ENCODE measurements around the gene PIPOX.

Gene PIPOX

GRCh38 chr17:29020576-29020975 lies 22.4 kb upstream of the PIPOX start:
- Histone ChIP-seq H3K9me3 (ENCODE audit: control insufficient read depth, insufficient read depth, low read length) (no peaks in the 10 kb centered on the region), H3K27ac (ENCODE audit: low read depth, low read length) (no peak overlapping the region), H3K27me3 (ENCODE audit: control insufficient read depth, low read length) (peaks cover 24% of the 10 kb centered on the region), H3K9me2 (replicated peaks; ENCODE audit: control insufficient read depth, low read length) (no peaks in the 10 kb centered on the region), H3K4me2 (ENCODE audit: low read length) (no peak overlapping the region; the same call in 1 of the 2 replicates), H3K79me2 (ENCODE audit: control insufficient read depth, low read length) (no peaks in the 10 kb centered on the region), H3K4me3 (ENCODE audit: low read length) (no peak overlapping the region), H3K4me1 (ENCODE audit: control insufficient read depth, low read length) (peaks cover 16% of the 10 kb centered on the region), H4K20me1 (ENCODE audit: control insufficient read depth, insufficient read depth, low read depth, low read length) (no peaks in the 10 kb centered on the region), H3F3A (ENCODE audit: control insufficient read depth, insufficient read depth) (no peaks in the 10 kb centered on the region), H3K36me3 (ENCODE audit: control insufficient read depth, low read length) (no peaks in the 10 kb centered on the region)
- TF ChIP-seq CTCF (IDR thresholded peaks at IDR 0.05; ENCODE audit: low read depth, low read length, poor library complexity, severe bottlenecking) (no peak), EZH2phosphoT487 (IDR thresholded peaks at IDR 0.05; ENCODE audit: borderline replicate concordance, low read length) (no peak)

GRCh38 chr17:29021226-29021625 lies 21.7 kb upstream of the PIPOX start:
- Histone ChIP-seq H3K27ac (ENCODE audit: low read depth, low read length) (no peak overlapping the region), H3F3A (ENCODE audit: control insufficient read depth, insufficient read depth) (no peaks in the 10 kb centered on the region), H3K36me3 (ENCODE audit: control insufficient read depth, low read length) (no peaks in the 10 kb centered on the region), H3K4me3 (ENCODE audit: low read length) (no peak overlapping the region), H3K4me1 (ENCODE audit: control insufficient read depth, low read length) (peaks cover 16% of the 10 kb centered on the region), H3K4me2 (ENCODE audit: low read length) (no peak overlapping the region), H3K79me2 (ENCODE audit: control insufficient read depth, low read length) (no peaks in the 10 kb centered on the region), H4K20me1 (ENCODE audit: control insufficient read depth, insufficient read depth, low read depth, low read length) (no peaks in the 10 kb centered on the region), H3K27me3 (ENCODE audit: control insufficient read depth, low read length) (peaks cover 24% of the 10 kb centered on the region), H3K9me3 (ENCODE audit: control insufficient read depth, insufficient read depth, low read length) (no peaks in the 10 kb centered on the region), H3K9me2 (replicated peaks; ENCODE audit: control insufficient read depth, low read length) (no peaks in the 10 kb centered on the region)
- TF ChIP-seq EZH2phosphoT487 (IDR thresholded peaks at IDR 0.05; ENCODE audit: borderline replicate concordance, low read length) (no peak), CTCF (IDR thresholded peaks at IDR 0.05; ENCODE audit: low read depth, low read length, poor library complexity, severe bottlenecking) (no peak)

DNA sequence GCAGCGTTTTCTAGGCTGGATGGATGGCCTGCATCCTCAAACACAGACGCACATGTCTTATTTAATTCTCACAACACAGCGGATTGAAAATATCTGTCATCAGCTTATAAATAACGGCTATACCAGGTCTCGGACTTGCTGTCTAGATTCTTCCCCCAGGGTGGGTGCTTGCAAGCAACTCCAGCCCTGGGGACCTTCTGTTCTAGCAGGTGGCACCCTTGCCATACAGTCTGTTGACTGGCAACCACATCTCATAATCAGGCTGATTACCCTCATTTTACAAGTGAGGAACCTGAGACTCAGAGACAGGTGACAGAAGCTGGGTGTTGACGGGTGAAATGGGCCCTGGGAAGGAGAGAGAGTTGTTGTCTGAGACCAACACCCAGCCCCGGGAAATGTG lies 20.9 kb upstream of the PIPOX start:
- Histone ChIP-seq H3K36me3 (ENCODE audit: control insufficient read depth, low read length) (no peaks in the 10 kb centered on the region), H3K9me3 (ENCODE audit: control insufficient read depth, insufficient read depth, low read length) (no peaks in the 10 kb centered on the region), H4K20me1 (ENCODE audit: control insufficient read depth, insufficient read depth, low read depth, low read length) (no peaks in the 10 kb centered on the region), H3K27me3 (ENCODE audit: control insufficient read depth, low read length) (peaks cover 19% of the 10 kb centered on the region), H3K9me2 (replicated peaks; ENCODE audit: control insufficient read depth, low read length) (no peaks in the 10 kb centered on the region), H3K4me1 (ENCODE audit: control insufficient read depth, low read length) (peaks cover 16% of the 10 kb centered on the region), H3K27ac (ENCODE audit: low read depth, low read length) (no peak overlapping the region), H3K4me2 (ENCODE audit: low read length) (no peak overlapping the region), H3K79me2 (ENCODE audit: control insufficient read depth, low read length) (no peaks in the 10 kb centered on the region), H3K4me3 (ENCODE audit: low read length) (no peak overlapping the region), H3F3A (ENCODE audit: control insufficient read depth, insufficient read depth) (no peaks in the 10 kb centered on the region)
- TF ChIP-seq EZH2phosphoT487 (IDR thresholded peaks at IDR 0.05; ENCODE audit: borderline replicate concordance, low read length) (no peak), CTCF (IDR thresholded peaks at IDR 0.05; ENCODE audit: low read depth, low read length, poor library complexity, severe bottlenecking) (no peak)

All from DOHH2 (cell line).